ENCODE measurements around the gene RAPGEF4. TPM values are rescaled to one million over a fixed set of nuclear protein-coding genes. Genes with fewer than 3 reads are reported as not detected.
"Not testable (repeated sequence)": the region's sequence is repeated elsewhere in the genome, so short reads cannot be mapped to it uniquely, and the experiment has no call there.

RAPGEF4 gene
- total RNA-seq, 2 experiments from 2014 or later = 0.21 TPM; not detected in 1

GRCh38 chr2:172739661-172740266 is 4.1 kb downstream of the RAPGEF4 start:
- Mint-ChIP-seq H3K9me3 (ENCODE audit: low read depth) (no peaks in the 10 kb centered on the region), H3K27ac (no peak overlapping the region), H3K4me3 (no peak overlapping the region), H3K27me3 (peaks cover 69% of the 10 kb centered on the region), H3K4me1 (no peaks in the 10 kb centered on the region), H3K36me3 (peaks cover 1% of the 10 kb centered on the region)
- CTCF ChIA-PET = no interaction called here
- ATAC-seq (no peak), DNase-seq (no peak)

GRCh38 chr2:172740856-172741255 is 5.2 kb downstream of the RAPGEF4 start:
- DNase-seq = no peak
- H3K9me3 Mint-ChIP-seq (ENCODE audit: low read depth) = no peaks in the 10 kb centered on the region
- peaks cover 63% of the 10 kb centered on the region for H3K27me3 Mint-ChIP-seq
- CTCF ChIA-PET = no interaction called here
- H3K4me1 Mint-ChIP-seq = no peaks in the 10 kb centered on the region
- H3K27ac Mint-ChIP-seq = no peak overlapping the region
- no peak for ATAC-seq
- H3K36me3 Mint-ChIP-seq = peaks cover 1% of the 10 kb centered on the region
- H3K4me3 Mint-ChIP-seq = no peak overlapping the region

DNA sequence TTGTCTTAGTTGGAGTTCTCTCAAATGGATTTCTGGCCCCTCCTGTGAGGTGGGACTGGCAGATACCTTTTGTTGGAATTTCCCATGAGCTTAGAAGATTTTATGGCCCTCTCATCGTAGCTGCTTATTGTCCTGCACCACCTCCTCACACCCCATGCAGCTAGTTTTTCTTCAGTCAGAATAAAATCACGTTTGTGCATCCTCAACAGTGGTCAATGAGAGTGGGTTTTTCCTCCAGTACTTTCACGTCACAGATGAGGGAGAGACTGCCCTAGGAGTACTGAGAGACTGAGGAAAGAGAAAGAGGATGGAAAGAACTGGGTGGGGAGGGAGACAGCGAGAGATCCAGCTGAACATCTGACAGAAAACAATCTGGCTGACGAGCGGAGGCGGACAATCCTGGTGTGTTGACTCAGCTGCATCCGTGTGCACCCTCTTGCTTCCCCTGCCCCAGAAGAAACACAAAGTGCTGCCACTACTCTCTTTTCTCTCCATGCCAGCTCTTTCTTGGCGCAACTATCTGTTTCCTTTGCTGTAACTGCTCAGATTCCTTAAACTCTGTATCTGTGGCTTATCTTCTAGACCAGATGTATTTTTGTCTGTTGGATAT is 7.4 kb downstream of the RAPGEF4 start:
- no peak for DNase-seq
- peaks cover 50% of the 10 kb centered on the region for H3K27me3 Mint-ChIP-seq
- CTCF ChIA-PET = no interaction called here
- H3K27ac Mint-ChIP-seq = no peak overlapping the region
- no peaks in the 10 kb centered on the region for H3K36me3 Mint-ChIP-seq
- ATAC-seq = no peak
- H3K4me3 Mint-ChIP-seq = no peak overlapping the region
- H3K9me3 Mint-ChIP-seq (ENCODE audit: low read depth) = no peaks in the 10 kb centered on the region
- no peaks in the 10 kb centered on the region for H3K4me1 Mint-ChIP-seq

DNA sequence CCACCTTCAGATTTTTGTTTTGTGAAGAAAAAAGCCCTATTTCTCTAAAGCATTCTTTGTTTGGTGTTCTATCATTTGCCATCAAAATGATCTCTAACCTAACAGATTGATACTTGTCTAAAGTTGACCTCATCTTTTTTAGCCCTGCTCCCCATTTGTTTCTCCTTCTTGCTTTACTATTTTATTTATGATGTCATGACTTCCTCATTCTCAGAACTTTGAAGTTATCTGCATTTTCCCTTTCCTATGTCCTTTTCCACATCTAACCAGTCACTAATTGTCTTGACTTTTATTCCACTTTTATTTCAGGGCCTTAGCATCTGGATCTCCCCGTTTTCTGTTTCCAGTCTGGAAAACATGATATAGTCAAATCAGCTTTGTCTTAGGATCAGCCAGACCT is 8.3 kb downstream of the RAPGEF4 start:
- no peaks in the 10 kb centered on the region for H3K9me3 Mint-ChIP-seq (ENCODE audit: low read depth)
- no peak overlapping the region for H3K27ac Mint-ChIP-seq
- H3K4me3 Mint-ChIP-seq = no peak overlapping the region
- no peaks in the 10 kb centered on the region for H3K36me3 Mint-ChIP-seq
- DNase-seq (no peak), ATAC-seq (no peak)
- CTCF ChIA-PET = no interaction called here
- no peaks in the 10 kb centered on the region for H3K4me1 Mint-ChIP-seq
- H3K27me3 Mint-ChIP-seq = peaks cover 43% of the 10 kb centered on the region

- H3K4me3 Mint-ChIP-seq = no peak overlapping the region
- H3K27me3 Mint-ChIP-seq = peaks cover 37% of the 10 kb centered on the region
- CTCF ChIA-PET = no interaction called here
- ATAC-seq (no peak), DNase-seq (no peak)
- H3K36me3 Mint-ChIP-seq = no peaks in the 10 kb centered on the region
- no peaks in the 10 kb centered on the region for H3K4me1 Mint-ChIP-seq
- no peak overlapping the region for H3K27ac Mint-ChIP-seq
- H3K9me3 Mint-ChIP-seq (ENCODE audit: low read depth) = no peaks in the 10 kb centered on the region
These were observed 10.0 kb downstream of the RAPGEF4 start for GRCh38 chr2:172745636-172746035.

DNA sequence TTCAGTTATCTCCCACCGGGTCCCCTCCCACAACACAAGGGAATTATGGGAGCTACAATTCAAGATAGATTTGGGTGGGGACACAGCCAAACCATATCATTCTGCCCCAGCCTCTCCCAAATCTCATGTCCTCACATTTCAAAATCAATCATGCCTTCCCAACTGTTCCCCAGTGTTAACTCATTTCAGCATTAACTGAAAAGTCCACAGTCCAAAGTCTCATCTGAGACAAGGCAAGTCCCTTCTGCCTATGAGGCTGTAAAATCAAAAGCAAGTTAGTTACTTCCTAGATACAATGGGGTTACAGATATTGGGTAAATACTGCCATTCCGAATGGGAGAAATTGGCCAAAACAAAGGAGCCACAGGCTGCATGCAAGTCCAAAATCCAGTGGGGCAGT is 12.9 kb downstream of the RAPGEF4 start:
- H3K4me1 Mint-ChIP-seq; H3K4me3 Mint-ChIP-seq; ATAC-seq; CTCF ChIA-PET; DNase-seq; H3K9me3 Mint-ChIP-seq (ENCODE audit: low read depth); H3K27ac Mint-ChIP-seq; H3K36me3 Mint-ChIP-seq: not testable (repeated sequence)
- peaks cover 28% of the 10 kb centered on the region for H3K27me3 Mint-ChIP-seq

- Mint-ChIP-seq H3K9me3 (ENCODE audit: low read depth) (no peaks in the 10 kb centered on the region), H3K4me1 (no peaks in the 10 kb centered on the region), H3K27me3 (peaks cover 22% of the 10 kb centered on the region), H3K36me3 (no peaks in the 10 kb centered on the region), H3K27ac (no peak overlapping the region), H3K4me3 (no peak overlapping the region)
- DNase-seq (no peak), ATAC-seq (no peak)
- CTCF ChIA-PET = no interaction called here
These were observed 13.7 kb downstream of the RAPGEF4 start for GRCh38 chr2:172749388-172749787.

DNA sequence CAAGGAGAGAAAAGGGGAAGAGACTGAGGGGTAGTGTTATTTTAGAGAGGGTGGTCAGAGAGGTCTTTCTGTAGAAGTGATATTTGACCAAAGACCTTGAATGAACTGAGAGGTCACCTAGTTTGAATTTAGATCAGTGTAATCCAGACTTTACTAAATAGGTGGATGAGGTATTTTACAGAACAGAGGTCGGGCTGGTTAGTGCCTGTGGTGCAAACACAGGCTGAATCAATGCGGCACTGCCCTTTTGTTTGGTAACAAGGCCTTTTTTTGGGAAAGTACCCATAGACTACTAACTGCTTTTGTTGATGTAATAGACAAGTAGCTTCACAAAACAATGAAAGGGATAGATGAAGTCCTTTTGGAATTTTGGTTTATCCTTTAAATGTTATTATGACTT is 15.9 kb downstream of the RAPGEF4 start:
- ATAC-seq = no peak

DNA sequence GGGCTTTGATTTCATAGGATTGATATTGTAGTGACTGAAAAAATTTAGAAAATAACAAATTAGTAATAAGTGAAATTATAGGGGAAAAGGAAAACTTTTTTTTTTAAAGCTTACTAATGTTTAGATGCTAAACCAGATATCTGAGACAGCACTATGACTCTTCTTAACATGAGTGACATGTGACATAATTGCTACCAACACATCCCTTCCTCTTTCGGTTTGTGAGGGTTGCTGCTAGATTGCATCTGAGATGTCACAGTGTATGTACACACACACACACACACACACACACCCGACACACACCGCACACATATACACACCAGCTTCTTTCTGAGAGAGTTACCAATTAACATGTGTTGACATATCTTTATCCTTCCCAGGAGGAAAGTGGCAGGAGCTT is 18.0 kb downstream of the RAPGEF4 start:
- Mint-ChIP-seq H3K27ac (no peak overlapping the region), H3K36me3 (no peaks in the 10 kb centered on the region), H3K4me1 (no peaks in the 10 kb centered on the region), H3K4me3 (no peak overlapping the region), H3K9me3 (ENCODE audit: low read depth) (no peaks in the 10 kb centered on the region), H3K27me3 (peaks cover 28% of the 10 kb centered on the region)
- CTCF ChIA-PET = no interaction called here
- ATAC-seq (no peak), DNase-seq (no peak)

More for the DNA sequence above, 15.9 kb downstream of the RAPGEF4 start:
- H3K36me3 Mint-ChIP-seq = no peaks in the 10 kb centered on the region
- CTCF ChIA-PET = no interaction called here
- H3K27ac Mint-ChIP-seq = no peak overlapping the region
- no peaks in the 10 kb centered on the region for H3K9me3 Mint-ChIP-seq (ENCODE audit: low read depth)
- no peaks in the 10 kb centered on the region for H3K4me1 Mint-ChIP-seq
- H3K4me3 Mint-ChIP-seq = no peak overlapping the region
- no peak for DNase-seq
- peaks cover 22% of the 10 kb centered on the region for H3K27me3 Mint-ChIP-seq

- CTCF ChIA-PET = no interaction called here
- H3K4me3 Mint-ChIP-seq = no peak overlapping the region
- DNase-seq (no peak), ATAC-seq (no peak)
- peaks cover 16% of the 10 kb centered on the region for H3K27me3 Mint-ChIP-seq
- H3K27ac Mint-ChIP-seq = no peak overlapping the region
- H3K9me3 Mint-ChIP-seq (ENCODE audit: low read depth) = no peaks in the 10 kb centered on the region
- H3K4me1 Mint-ChIP-seq = no peaks in the 10 kb centered on the region
- no peaks in the 10 kb centered on the region for H3K36me3 Mint-ChIP-seq
These were observed 23.8 kb downstream of the RAPGEF4 start for GRCh38 chr2:172759441-172759840.

GRCh38 chr2:172761306-172761705 is 25.7 kb downstream of the RAPGEF4 start:
- Mint-ChIP-seq H3K36me3 (no peaks in the 10 kb centered on the region), H3K27ac (no peak overlapping the region), H3K4me1 (no peaks in the 10 kb centered on the region), H3K4me3 (no peak overlapping the region), H3K27me3 (peaks cover 20% of the 10 kb centered on the region), H3K9me3 (ENCODE audit: low read depth) (no peaks in the 10 kb centered on the region)
- CTCF ChIA-PET = no interaction called here
- DNase-seq (no peak), ATAC-seq (no peak)

- CTCF ChIA-PET = no interaction called here
- Mint-ChIP-seq H3K27me3 (peaks cover 10% of the 10 kb centered on the region), H3K27ac (no peak overlapping the region), H3K36me3 (no peaks in the 10 kb centered on the region), H3K4me1 (no peaks in the 10 kb centered on the region), H3K9me3 (ENCODE audit: low read depth) (no peaks in the 10 kb centered on the region), H3K4me3 (no peak overlapping the region)
- ATAC-seq (no peak), DNase-seq (no peak)
These were observed 26.9 kb downstream of the RAPGEF4 start for GRCh38 chr2:172762574-172762973.

DNA sequence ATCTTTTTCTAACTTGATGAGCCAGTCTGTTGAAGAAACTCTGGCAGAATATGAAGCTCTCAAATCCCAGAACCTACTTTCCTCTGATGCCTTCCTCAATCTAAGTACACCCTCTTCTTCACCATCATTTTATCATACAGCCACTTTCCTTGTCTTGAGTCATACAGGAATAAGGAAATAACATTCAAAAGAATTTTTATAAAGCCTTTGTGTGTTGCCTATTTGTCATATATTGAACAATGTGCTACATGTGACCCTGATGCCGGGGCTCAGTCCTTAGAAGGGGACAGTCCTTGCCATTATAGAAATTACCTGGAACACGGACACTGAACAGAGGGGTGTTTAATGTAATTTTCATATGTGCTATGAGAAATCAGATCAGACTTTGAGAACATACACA is 27.4 kb downstream of the RAPGEF4 start:
- CTCF ChIA-PET = no interaction called here
- H3K9me3 Mint-ChIP-seq (ENCODE audit: low read depth) = no peaks in the 10 kb centered on the region
- peaks cover 10% of the 10 kb centered on the region for H3K27me3 Mint-ChIP-seq
- H3K4me3 Mint-ChIP-seq = no peak overlapping the region
- no peaks in the 10 kb centered on the region for H3K36me3 Mint-ChIP-seq
- no peak for DNase-seq
- no peak for ATAC-seq
- H3K27ac Mint-ChIP-seq = no peak overlapping the region
- H3K4me1 Mint-ChIP-seq = no peaks in the 10 kb centered on the region

DNA sequence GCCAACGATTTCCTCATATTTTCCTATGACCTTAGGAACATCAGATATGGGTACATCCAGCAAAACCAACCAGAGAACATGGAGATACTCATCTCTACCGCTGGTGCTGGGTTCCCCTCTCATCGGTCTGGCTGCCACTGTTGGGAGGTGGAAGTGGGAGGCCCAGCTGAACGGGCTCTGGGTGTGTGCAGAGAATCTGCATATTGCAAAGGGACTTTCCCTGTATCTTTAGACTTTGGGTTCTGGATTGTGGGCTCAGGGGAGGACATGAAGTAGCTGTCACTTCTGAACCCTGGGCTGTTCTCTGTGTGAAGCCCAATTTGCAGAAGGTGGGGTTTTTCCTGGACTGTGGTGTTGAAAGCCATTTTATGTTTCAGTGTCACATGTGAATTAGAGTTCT is 30.0 kb downstream of the RAPGEF4 start:
- Mint-ChIP-seq H3K27ac (no peak overlapping the region), H3K27me3 (peaks cover 10% of the 10 kb centered on the region), H3K36me3 (no peaks in the 10 kb centered on the region), H3K9me3 (ENCODE audit: low read depth) (no peaks in the 10 kb centered on the region), H3K4me3 (no peak overlapping the region), H3K4me1 (no peaks in the 10 kb centered on the region)
- ATAC-seq (no peak), DNase-seq (no peak)
- CTCF ChIA-PET = no interaction called here

- H3K27me3 Mint-ChIP-seq = peaks cover 12% of the 10 kb centered on the region
These were observed 32.8 kb downstream of the RAPGEF4 start for GRCh38 chr2:172768401-172768800.

More at GRCh38 chr2:172768401-172768800, 32.8 kb downstream of the RAPGEF4 start:
- no peak overlapping the region for H3K27ac Mint-ChIP-seq
- DNase-seq (no peak), ATAC-seq (no peak)
- no peaks in the 10 kb centered on the region for H3K36me3 Mint-ChIP-seq
- no peaks in the 10 kb centered on the region for H3K9me3 Mint-ChIP-seq (ENCODE audit: low read depth)
- H3K4me3 Mint-ChIP-seq = no peak overlapping the region
- no peaks in the 10 kb centered on the region for H3K4me1 Mint-ChIP-seq
- CTCF ChIA-PET = no interaction called here
